Endometrium (tissue), 2 donors: ENCODE results near the gene DPP6.

Experiments used
- FAIRE-seq: peaks from 2 replicates; lab custom pipeline; 2012; peaks lifted over from hg19 to GRCh38; lab: Jason Lieb, UNC
- donor health status: control.
- donor health status: control.

The DPP6 gene

DNA sequence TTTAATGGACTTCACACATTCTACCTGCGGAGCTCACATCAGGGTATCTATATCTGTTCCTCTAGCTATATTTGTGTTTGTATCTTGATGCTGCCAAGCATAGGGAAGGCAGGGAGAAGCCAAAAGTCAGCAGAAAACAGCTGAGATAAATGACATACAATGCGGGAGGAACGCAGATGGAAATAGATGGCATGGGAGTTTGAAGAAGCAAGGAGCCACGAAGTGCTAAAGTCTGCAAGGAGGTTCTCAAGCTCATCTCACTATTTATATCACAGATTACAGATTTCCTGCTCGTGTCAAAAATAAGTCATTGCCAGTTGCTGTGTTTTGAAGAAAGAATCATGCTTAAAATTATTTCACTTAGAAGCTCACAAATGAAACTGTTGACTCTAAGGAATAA, 180.5 kb downstream of the DPP6 start:
- FAIRE-seq, result no peak

DNA sequence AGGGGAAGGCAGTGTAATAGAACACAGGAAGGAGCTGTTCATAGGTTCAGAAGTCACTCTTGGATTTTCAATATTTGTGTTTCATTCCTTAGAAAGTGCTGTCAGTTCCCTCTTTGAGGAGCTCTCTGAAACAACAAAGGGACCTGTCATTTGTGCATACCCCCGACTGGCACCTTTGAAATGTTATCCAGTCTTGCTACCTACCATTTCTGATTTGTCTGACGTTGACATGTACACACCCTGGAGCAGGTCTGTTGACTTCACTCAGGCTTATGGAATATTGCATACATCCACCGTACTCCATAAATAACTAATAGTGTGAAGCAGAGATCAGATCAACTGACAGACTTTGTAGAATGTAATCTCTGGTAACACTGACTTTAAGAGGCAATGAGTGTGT, 189.8 kb downstream of the DPP6 start:
- FAIRE-seq, result no peak

- FAIRE-seq, result no peak
Measured at GRCh38 chr7:154242709-154243108, 190.5 kb downstream of the DPP6 start.

- FAIRE-seq, result no peak
Measured at GRCh38 chr7:154252046-154252445, 199.8 kb downstream of the DPP6 start.

DNA sequence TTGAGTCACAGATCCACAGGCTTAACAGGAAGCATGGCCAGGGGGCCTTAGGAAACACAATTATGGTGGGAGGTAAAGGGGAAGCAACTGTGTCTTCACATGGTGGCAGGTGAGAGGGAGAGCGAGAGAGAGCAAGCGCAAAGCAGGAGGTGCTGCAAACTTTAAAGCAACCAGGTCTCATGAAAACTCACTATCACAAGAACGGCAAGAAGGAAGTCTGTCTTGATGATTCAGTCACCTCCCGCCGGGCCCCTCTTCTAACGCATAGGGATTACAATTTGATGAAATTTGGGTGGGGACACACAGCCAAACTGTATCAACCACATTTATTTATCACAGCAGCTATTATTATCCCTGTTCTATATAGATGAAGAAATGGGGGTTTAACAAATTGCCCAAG, 201.6 kb downstream of the DPP6 start:
- no peak for FAIRE-seq

GRCh38 chr7:154255324-154255723, 203.1 kb downstream of the DPP6 start:
- no peak for FAIRE-seq

DNA sequence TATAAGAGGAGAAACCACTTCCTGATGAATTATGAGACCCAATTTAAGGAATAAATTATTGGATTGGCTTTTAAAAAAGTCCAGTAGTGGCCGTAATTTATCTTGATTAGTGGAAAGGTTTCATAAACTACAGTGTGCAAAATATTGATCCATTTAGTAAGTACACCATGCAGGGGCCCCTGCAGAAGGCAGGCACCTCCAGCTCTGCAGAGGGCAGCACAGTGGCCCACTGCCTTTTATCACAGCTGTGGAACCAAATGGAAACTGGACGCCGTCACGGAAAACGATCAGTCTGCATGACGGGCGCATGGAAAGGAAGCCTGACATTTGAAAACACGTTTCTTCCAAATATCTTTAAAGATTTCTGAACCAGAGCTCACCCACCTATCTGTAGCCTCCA, 204.0 kb downstream of the DPP6 start:
- no peak for FAIRE-seq

- no peak for FAIRE-seq
Measured at GRCh38 chr7:154259396-154259795, 207.2 kb downstream of the DPP6 start.

DNA sequence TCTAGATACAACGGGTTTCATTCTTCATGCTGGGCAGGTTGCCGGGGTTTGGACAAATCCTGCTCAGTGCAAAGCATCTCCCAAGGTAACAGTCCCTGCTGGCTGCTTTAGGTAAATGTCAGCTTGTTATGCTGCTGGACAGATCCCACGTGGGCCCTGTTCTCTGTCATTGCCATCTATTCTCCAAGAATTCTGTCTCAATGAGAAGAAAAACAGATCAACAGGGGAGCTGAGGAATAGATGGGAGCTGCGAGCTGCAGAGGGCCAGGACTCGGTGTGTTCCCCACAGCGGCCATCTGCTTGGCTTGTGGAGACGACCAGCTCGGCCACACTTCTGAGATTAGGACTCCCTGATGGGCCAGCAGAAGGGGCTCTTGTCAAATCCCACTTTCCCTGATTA, 235.2 kb downstream of the DPP6 start:
- no peak for FAIRE-seq

DNA sequence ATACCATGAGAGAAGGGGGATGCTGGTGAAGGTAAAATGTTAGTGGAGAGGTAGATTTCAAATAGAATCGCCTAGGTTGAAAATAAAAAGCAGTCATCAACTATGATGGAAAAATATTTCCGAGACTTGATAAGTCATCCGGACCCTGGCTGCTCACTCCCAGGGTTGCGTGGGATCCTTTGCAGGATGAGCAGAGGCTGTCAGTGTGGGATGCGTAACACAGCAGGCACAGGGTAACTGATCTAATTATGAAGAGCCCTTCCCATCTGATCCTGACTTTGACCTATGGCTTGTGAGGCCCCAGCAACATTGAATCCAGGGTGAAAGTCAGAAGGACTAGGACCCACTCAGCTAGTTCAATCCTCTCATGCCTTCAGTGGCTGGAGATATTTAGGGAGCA, 236.9 kb downstream of the DPP6 start:
- no peak for FAIRE-seq

DNA sequence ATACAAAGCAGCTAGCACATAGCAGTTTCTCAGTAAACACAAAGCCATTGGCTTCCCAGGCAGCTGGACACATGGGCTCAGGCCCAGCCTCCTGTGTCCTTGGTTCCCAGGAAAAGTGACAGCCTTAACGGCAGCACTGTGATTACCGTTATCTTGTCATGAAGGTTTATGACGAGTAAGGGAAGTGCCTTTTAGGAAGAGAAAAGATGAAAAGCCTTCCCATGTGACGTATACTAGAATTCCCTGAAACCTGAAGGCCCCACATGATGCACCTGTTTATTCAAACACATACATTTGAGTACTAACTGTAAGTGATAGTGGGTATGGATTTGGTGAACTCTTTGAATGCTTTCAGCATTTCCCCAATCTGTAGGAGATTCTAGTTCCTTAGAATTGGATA, 244.2 kb downstream of the DPP6 start:
- no peak for FAIRE-seq

DNA sequence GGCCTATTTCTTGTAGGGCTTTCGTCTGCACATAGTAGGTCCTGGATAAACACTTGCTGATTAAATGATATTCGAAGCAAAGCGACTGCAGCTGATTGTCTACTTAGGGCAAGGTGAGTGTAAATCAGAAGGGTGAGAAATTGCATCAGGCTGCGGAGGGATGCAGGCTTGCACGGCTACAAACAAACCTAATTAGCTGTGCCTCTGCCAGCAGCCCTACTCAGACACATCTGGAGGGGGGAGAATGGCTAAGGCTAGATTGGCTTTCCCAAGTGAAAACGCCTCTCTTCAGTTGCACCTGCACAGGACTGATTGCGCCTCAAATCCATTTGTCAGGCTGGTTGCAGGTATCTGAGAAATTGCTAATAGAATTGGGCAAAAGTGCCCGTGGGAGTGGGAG, 247.5 kb downstream of the DPP6 start:
- FAIRE-seq, result no peak

GRCh38 chr7:154302380-154302779, 250.2 kb downstream of the DPP6 start:
- no peak for FAIRE-seq

GRCh38 chr7:154304231-154304630, 252.0 kb downstream of the DPP6 start:
- no peak for FAIRE-seq

DNA sequence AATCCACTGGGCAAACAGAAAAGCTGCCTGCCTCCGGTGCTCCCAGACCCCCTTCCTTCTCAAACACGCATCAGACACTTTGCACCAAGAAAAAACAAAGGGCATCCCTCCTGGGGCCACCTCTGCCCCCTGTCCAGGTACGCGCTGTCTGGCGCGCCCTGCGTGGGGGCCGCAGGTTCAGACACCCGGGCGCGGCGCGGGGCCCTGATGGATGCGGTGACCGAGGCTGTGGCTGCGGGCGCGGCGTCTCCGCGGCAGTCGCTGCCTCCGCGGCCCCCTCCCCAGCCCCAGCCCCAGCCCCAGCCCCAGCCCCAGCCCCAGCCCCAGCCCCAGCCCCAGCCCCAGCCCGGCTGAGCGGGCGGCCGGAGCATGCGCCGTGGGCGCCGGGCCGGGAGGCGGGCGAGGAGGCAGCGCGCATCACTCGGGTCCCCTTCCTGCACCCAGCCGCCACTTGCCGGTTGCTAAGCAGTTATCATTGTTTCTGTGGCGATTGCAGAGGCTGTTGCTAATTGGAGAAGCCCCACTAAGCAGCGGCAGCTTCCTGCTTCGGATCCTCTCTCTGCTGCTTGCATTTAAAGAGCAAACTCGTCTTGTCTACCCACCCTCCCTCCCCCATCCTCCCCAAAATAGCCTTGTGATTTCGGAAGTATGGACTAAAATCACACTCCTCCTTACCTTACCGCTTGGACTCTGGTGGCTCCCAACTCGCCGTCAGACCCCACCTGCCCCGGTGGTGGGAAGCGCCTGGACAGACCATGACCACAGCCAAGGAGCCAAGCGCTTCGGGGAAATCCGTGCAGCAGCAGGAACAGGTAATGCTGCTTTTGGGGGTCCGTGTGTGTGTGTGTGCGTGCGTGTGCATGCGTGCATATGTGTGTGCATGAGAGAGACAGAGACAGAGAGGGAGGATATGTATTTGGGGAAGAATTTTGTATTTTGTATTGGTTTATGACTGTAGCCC, 252.8 kb downstream of the DPP6 start:
- no peak for FAIRE-seq

GRCh38 chr7:154306036-154306435, 253.8 kb downstream of the DPP6 start:
- no peak for FAIRE-seq

DNA sequence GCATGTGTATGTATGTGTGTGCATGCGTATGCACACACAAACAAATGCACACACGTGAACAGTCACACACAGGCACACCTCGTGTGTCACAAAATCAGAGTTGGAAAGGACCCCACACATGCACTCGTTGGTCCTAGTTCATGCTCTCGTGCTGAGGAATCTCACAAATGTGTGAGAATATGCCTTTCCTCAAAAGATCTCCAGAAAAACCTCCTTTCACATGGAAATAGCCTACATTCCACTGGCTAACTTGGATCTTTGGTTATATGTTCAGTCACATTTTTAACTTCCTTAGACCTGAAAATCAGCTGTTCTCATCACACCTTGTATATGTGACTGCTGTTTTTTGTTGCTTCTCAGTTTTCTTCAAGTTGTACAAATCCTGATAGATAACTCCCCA, 256.7 kb downstream of the DPP6 start:
- FAIRE-seq, result no peak

GRCh38 chr7:154310114-154310513, 257.9 kb downstream of the DPP6 start:
- FAIRE-seq, result no peak

DNA sequence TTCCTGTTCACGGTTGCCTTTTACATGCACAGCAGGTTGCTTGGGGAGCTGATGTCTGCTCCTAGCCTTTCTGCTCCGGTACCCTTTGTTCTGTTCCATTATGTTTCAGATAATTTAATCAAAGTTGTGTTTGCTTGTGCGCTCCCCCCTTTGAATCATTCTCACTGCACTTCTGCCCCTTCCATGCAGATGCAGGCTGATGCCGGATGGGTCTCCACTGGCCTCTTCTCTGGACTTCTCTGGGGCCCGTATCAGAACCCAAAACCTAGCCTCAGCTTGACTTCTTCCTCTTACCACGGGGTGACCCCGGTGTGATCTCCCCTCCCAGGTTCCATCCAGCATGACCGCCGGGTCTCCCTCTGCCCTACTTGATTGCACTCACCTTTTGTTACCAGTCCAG, 272.0 kb downstream of the DPP6 start:
- no peak for FAIRE-seq

DNA sequence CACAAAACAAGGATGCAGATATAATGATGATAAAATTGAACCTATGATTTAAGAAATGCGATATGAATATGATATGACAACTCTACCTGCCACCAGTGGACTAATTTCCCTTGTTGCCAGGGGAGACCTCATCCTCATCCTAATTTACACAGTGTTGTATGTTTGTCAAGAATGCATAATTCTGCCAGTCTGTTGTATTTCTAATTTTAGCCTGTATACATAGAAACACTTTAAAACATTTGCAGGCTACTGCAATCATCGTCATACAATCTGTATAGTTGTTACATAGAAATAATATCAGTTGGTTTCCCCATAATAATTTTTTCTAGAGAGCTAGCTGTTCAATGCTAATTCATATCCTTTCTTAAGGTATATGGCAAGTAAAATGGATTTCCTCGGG, 274.2 kb downstream of the DPP6 start:
- no peak for FAIRE-seq

- FAIRE-seq, result no peak
Measured at GRCh38 chr7:154330318-154330717, 278.1 kb downstream of the DPP6 start.

DNA sequence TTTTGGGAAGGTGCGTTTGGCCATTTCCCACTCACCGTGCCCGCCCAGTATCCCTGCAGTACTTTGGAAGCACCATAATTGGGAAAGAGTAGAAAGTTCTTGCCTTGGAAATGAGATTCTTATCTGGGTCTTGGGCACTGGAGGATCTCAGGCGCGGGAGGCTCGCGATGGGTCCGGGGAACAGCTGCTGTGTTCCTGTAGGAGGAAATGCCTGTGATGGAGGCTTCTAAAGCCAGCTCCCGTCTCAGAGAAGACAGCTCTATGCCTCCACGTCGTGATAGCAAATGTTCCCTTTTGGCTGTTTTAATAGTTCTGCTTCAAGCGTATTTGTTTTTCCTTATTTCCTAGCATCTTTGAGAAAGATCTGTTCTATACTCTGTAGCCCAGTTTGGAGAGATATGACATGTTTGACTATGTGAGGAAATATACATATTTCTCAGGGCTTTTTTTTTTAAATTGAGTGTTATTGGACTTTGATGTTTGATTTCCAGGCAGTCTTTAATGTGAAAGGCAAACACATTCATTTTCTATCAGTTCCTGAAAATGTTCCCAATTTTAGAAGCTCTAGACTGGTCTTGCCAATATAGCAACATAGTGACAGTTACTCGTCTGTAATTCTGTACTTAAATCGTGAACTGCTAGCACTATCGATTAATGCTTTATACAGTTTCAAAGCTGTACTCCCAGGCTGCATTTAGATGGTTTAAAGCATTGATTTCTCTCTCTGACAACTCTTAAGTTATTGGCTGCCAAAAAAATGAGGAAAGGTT, 280.8 kb downstream of the DPP6 start:
- FAIRE-seq, result no peak

- FAIRE-seq, result no peak
Measured at GRCh38 chr7:154336295-154336694, 284.1 kb downstream of the DPP6 start.
